Neural progenitor cell (in vitro differentiated cells): ENCODE measurements around the gene TUBB3.

ENCODE experiments used
- EZH2 ChIP-seq: fragments of 200-600 bp; sonication (generic); IDR thresholded peaks from 2 replicates; pipeline ENCODE4 v1.6.1; 2017; ENCODE audit warnings: antibody characterized with exemption, mild to moderate bottlenecking, moderate library complexity
- TF ChIP-seq, protein P1 (sequence below): fragments of 200-600 bp; sonication (generic); IDR thresholded peaks from 2 replicates; pipeline ENCODE4 v1.5.1; 2017; ENCODE audit warnings: antibody characterized with exemption, mild to moderate bottlenecking

DNA sequence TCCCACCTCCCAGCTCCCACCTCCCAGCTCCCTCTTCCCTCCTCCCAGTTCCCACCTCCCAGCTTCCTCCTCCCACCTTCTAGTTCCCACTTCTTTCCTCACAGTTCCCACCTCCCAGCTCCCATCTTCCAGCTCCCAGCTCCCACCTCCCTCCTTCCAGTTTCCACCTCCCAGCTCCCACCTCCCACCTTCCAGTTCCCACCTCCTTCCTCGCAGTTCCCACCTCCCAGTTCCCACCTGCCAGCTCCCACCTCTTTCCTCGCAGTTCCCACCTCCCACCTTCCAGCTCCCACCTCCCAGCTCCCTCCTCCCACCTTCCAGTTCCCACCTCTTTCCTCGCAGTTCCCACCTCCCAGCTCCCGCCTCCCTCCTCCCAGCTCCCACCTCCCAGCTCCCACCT is 14.9 kb upstream of the TUBB3 start:
- no peak for TF ChIP-seq EZH2
- TF ChIP-seq, protein P1, sequence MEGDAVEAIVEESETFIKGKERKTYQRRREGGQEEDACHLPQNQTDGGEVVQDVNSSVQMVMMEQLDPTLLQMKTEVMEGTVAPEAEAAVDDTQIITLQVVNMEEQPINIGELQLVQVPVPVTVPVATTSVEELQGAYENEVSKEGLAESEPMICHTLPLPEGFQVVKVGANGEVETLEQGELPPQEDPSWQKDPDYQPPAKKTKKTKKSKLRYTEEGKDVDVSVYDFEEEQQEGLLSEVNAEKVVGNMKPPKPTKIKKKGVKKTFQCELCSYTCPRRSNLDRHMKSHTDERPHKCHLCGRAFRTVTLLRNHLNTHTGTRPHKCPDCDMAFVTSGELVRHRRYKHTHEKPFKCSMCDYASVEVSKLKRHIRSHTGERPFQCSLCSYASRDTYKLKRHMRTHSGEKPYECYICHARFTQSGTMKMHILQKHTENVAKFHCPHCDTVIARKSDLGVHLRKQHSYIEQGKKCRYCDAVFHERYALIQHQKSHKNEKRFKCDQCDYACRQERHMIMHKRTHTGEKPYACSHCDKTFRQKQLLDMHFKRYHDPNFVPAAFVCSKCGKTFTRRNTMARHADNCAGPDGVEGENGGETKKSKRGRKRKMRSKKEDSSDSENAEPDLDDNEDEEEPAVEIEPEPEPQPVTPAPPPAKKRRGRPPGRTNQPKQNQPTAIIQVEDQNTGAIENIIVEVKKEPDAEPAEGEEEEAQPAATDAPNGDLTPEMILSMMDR = no peak
